Lower lobe of right lung (tissue), 2 donors: ENCODE data around the gene CC2D2A. TPM values are rescaled to one million over a fixed set of nuclear protein-coding genes. Genes with fewer than 3 reads are reported as not detected.

Experiments used
- ATAC-seq, 2 donors: fragments of 200-7000 bp; cut with Tn5 transposase; one replicate each; pipeline ENCODE4 v1.9.1; 2020 to 2022; ENCODE audit warnings: mild to moderate bottlenecking in 2 of 2, moderate library complexity in 2 of 2
- DNase-seq: peaks from one replicate; pipeline ENCODE4 v3.0.0-alpha.2; 2020
- H3K27ac ChIP-seq: fragments of 200-600 bp; one replicate; pipeline ENCODE4 v1.8.0; 2022
- H3K27me3 ChIP-seq: fragments of 200-600 bp; one replicate; pipeline ENCODE4 v1.8.0; 2022; ENCODE audit warnings: low read depth
- H3K36me3 ChIP-seq: fragments of 200-600 bp; one replicate; pipeline ENCODE4 v1.8.0; 2022; ENCODE audit warnings: mild to moderate bottlenecking
- H3K4me1 ChIP-seq: fragments of 200-600 bp; one replicate; pipeline ENCODE4 v1.8.0; 2022
- H3K4me3 ChIP-seq: fragments of 200-600 bp; one replicate; pipeline ENCODE4 v1.8.0; 2022; ENCODE audit warnings: mild to moderate bottlenecking
- H3K9me3 ChIP-seq: fragments of 200-600 bp; one replicate; pipeline ENCODE4 v1.8.0; 2022
- CTCF ChIP-seq: fragments of 200-600 bp; IDR thresholded peaks from one replicate; pipeline ENCODE4 v1.8.0; 2022; ENCODE audit warnings: antibody characterized with exemption, mild to moderate bottlenecking
- intact Hi-C: fragments of 100-400 bp; cut with DNase I; formaldehyde crosslinking; loops from one replicate; pipeline ENCODE4 v1.11.0; 2022
- total RNA-seq: library from RNA; stranded (reverse); fragmentation: NEBNext Ultra II Directional; extraction: Animal tissue kit (Norgen Biotek cat#: 25700); gene quantifications from one replicate; pipeline ENCODE4 v1.2.1, GENCODE V29; 2021
- donor health status: DM: no; HTN: yes; CAD: no; lungs with severe emphysema.

Gene CC2D2A
- total RNA-seq, 1 donor from 2014 or later: 21.2 TPM

GRCh38 chr4:15427701-15428100 is 42.0 kb upstream of the CC2D2A start, which contains the start of gene C1QTNF7:
C1QTNF7 (plus strand) TSS chr4:15428033; CDS start chr4:15435744, 7,711 bp downstream.
- no peak for DNase-seq
- TF ChIP-seq CTCF: no peak
- Histone ChIP-seq H3K36me3 (no peaks in the 10 kb centered on the region), H3K27me3 (no peaks in the 10 kb centered on the region), H3K9me3 (no peaks in the 10 kb centered on the region), H3K4me1 (peaks cover 4% of the 10 kb centered on the region), H3K4me3 (peak within 1 kb of the TSS; percentile 1), H3K27ac (peak within 1 kb of the TSS; percentile 26)
- ATAC-seq: no peak
- intact Hi-C loops: no loop called here

GRCh38 chr4:15428611-15429010 is 41.1 kb upstream of the CC2D2A start:
- no peaks in the 10 kb centered on the region for H3K36me3 ChIP-seq
- no peaks in the 10 kb centered on the region for H3K27me3 ChIP-seq
- no peak for DNase-seq
- peak overlapping the region; percentile 1 for H3K4me3 ChIP-seq
- intact Hi-C loops: no loop called here
- peaks cover 4% of the 10 kb centered on the region for H3K4me1 ChIP-seq
- no peaks in the 10 kb centered on the region for H3K9me3 ChIP-seq
- TF ChIP-seq CTCF: no peak
- H3K27ac ChIP-seq: no peak overlapping the region
- ATAC-seq: peak in 1 of 2 donors; percentile 31

- no peak for ATAC-seq
These were observed 35.6 kb upstream of the CC2D2A start for GRCh38 chr4:15434091-15434490.

GRCh38 chr4:15434676-15435075 is 35.0 kb upstream of the CC2D2A start:
- intact Hi-C loops: no loop called here
- Histone ChIP-seq H3K27me3 (no peaks in the 10 kb centered on the region), H3K9me3 (no peaks in the 10 kb centered on the region), H3K4me3 (no peak overlapping the region), H3K36me3 (no peaks in the 10 kb centered on the region), H3K4me1 (peaks cover 11% of the 10 kb centered on the region), H3K27ac (no peak overlapping the region)
- no peak for DNase-seq
- no peak for ATAC-seq
- no peak for TF ChIP-seq CTCF

More at GRCh38 chr4:15434091-15434490, 35.6 kb upstream of the CC2D2A start:
- Histone ChIP-seq H3K4me1 (peaks cover 11% of the 10 kb centered on the region), H3K9me3 (no peaks in the 10 kb centered on the region), H3K27ac (no peak overlapping the region), H3K27me3 (no peaks in the 10 kb centered on the region), H3K4me3 (no peak overlapping the region), H3K36me3 (no peaks in the 10 kb centered on the region)
- intact Hi-C loops: no loop called here
- no peak for DNase-seq
- TF ChIP-seq CTCF: no peak

GRCh38 chr4:15436513-15436912 is 33.2 kb upstream of the CC2D2A start:
- Histone ChIP-seq H3K9me3 (no peaks in the 10 kb centered on the region), H3K36me3 (no peaks in the 10 kb centered on the region), H3K4me1 (peaks cover 11% of the 10 kb centered on the region), H3K4me3 (no peak overlapping the region), H3K27ac (no peak overlapping the region), H3K27me3 (no peaks in the 10 kb centered on the region)
- no peak for TF ChIP-seq CTCF
- ATAC-seq (no peak), DNase-seq (no peak)
- intact Hi-C loops: no loop called here
